Esophagus squamous epithelium (tissue), 5 donors: ENCODE results near the gene ELAVL2. TPM values are rescaled to one million over a fixed set of nuclear protein-coding genes. Genes with fewer than 3 reads are reported as not detected.
A peak's percentile ranks its signal among the peaks of the same experiment; 100 is the strongest.

Experiments used
- DNase-seq: peaks from one replicate; lab custom pipeline; 2025; lab: John Stamatoyannopoulos, UW
- H3K27ac ChIP-seq, 4 donors: fragments of 200-600 bp; sonication (generic); one replicate each; pipeline ENCODE4 v1.5.1; 2016 to 2019; ENCODE audit warnings: mild to moderate bottlenecking in 1 of 4
- H3K27me3 ChIP-seq, 4 donors: fragments of 200-600 bp; sonication (generic); 1 replicate in 3 of 4; 2 replicates in 1 of 4; pipeline versions ENCODE4 v1.5.1 to v1.6.0; 2017 to 2021; ENCODE audit warnings: antibody characterized with exemption in 1 of 4
- H3K36me3 ChIP-seq, 3 donors: fragments of 200-600 bp; sonication (generic); one replicate each; pipeline ENCODE4 v1.5.1; 2016 to 2019
- H3K4me1 ChIP-seq, 3 donors: fragments of 200-600 bp; sonication (generic); one replicate each; pipeline ENCODE4 v1.5.1; 2017 to 2019
- H3K4me3 ChIP-seq, 4 donors: fragments of 200-600 bp; sonication (generic); 1 replicate in 3 of 4; 2 replicates in 1 of 4; pipeline ENCODE4 v1.5.1; 2016 to 2019; ENCODE audit warnings: mild to moderate bottlenecking in 2 of 4, moderate library complexity in 1 of 4
- H3K9me3 ChIP-seq, 3 donors: fragments of 200-600 bp; sonication (generic); one replicate each; pipeline ENCODE4 v1.5.1; 2016 to 2019
- CTCF ChIP-seq, 6 experiments: fragments of 450-650 bp in 4 of 6; fragments of 200-600 bp in 2 of 6; sonication (generic) in 2 of 6; IDR thresholded peaks; one replicate each; pipeline ENCODE4 v1.5.1; 2016 to 2019; ENCODE audit warnings: antibody characterized with exemption in 6 of 6, mild to moderate bottlenecking in 4 of 6, moderate library complexity in 4 of 6
- POLR2A ChIP-seq, 4 donors: fragments of 450-650 bp; IDR thresholded peaks; one replicate each; pipeline ENCODE4 v1.6.1; 2017; ENCODE audit warnings: antibody characterized with exemption in 4 of 4, mild to moderate bottlenecking in 4 of 4, moderate library complexity in 3 of 4
- WGBS, 2 donors: methylation state at CpG; one replicate each; pipeline ENCODE4 v1.1.5; 2018; 5-methylcytosine and 5-hydroxymethylcytosine counted together
- intact Hi-C: fragments of 100-400 bp; cut with DNase I; formaldehyde crosslinking; loops from one replicate; pipeline ENCODE4 v1.15.0; 2022
- total RNA-seq, 4 donors: library from RNA; depleted of rRNA; stranded (reverse); fragments of >200 nt; gene quantifications; one replicate each; pipeline ENCODE4 v1.1.0, GENCODE V29; 2016
- donor health status: DM: yes; HTN: yes; CAD: no.

Gene ELAVL2
- total RNA-seq, 4 donors from 2014 or later = 0.29 to 0.97 (median 0.95) TPM; not detected in 1

- WGBS, 2 donors = 13 to 19% methylated on average over 23 to 35 of the region's 36 CpGs
- Histone ChIP-seq H3K27me3 (peaks cover 7 to 100% (median 28%) of the 10 kb centered on the region in 4 donors), H3K4me1 (peaks cover 16 to 56% (median 17%) of the 10 kb centered on the region in 3 donors), H3K27ac (no peak overlapping the region), H3K9me3 (no peaks in the 10 kb centered on the region), H3K4me3 (peak overlapping the region in 2 of 4 donors; percentile 40 to 61), H3K36me3 (no peaks in the 10 kb centered on the region)
- intact Hi-C loops = no loop called here
- TF ChIP-seq CTCF (IDR thresholded peaks at IDR 0.05) = no peak
- TF ChIP-seq POLR2A (IDR thresholded peaks at IDR 0.05) = no peak
- no peak for DNase-seq
Measured at GRCh38 chr9:23823986-23824829, 1.8 kb downstream of the ELAVL2 start.

GRCh38 chr9:23823269-23823668 is 2.8 kb downstream of the ELAVL2 start:
- Histone ChIP-seq H3K27ac (no peak overlapping the region), H3K4me3 (no peak overlapping the region), H3K4me1 (peaks cover 16 to 56% (median 17%) of the 10 kb centered on the region in 3 donors), H3K9me3 (no peaks in the 10 kb centered on the region), H3K27me3 (peaks cover 7 to 100% (median 28%) of the 10 kb centered on the region in 4 donors), H3K36me3 (no peaks in the 10 kb centered on the region)
- 48 to 52% methylated on average over 11 of the region's 11 CpGs for WGBS, 2 donors
- TF ChIP-seq POLR2A (IDR thresholded peaks at IDR 0.05) = no peak
- TF ChIP-seq CTCF (IDR thresholded peaks at IDR 0.05) = no peak
- DNase-seq = no peak
- intact Hi-C loops = no loop called here

- H3K9me3 ChIP-seq = no peaks in the 10 kb centered on the region
- 12 to 23% methylated on average over 28 to 44 of the region's 46 CpGs for WGBS, 2 donors
- peaks cover 7 to 99% (median 28%) of the 10 kb centered on the region in 4 donors for H3K27me3 ChIP-seq
- peak overlapping the region in 3 of 4 donors; percentile 39 to 67 (median 53) for H3K4me3 ChIP-seq
- intact Hi-C loops = no loop called here
- H3K27ac ChIP-seq = no peak overlapping the region
- H3K36me3 ChIP-seq = no peaks in the 10 kb centered on the region
- peaks cover 16 to 56% (median 17%) of the 10 kb centered on the region in 3 donors for H3K4me1 ChIP-seq
- TF ChIP-seq CTCF (IDR thresholded peaks at IDR 0.05) (no peak), POLR2A (IDR thresholded peaks at IDR 0.05) (no peak)
- no peak for DNase-seq
Measured at GRCh38 chr9:23822261-23823169, 3.5 kb downstream of the ELAVL2 start.

- intact Hi-C loops = no loop called here
- no peaks in the 10 kb centered on the region for H3K9me3 ChIP-seq
- peaks cover 16 to 52% (median 17%) of the 10 kb centered on the region in 3 donors for H3K4me1 ChIP-seq
- no peak overlapping the region for H3K27ac ChIP-seq
- WGBS, 2 donors = 0 to 3% methylated on average over 4 to 13 of the region's 97 CpGs
- H3K36me3 ChIP-seq = no peaks in the 10 kb centered on the region
- no peak for DNase-seq
- peaks cover 7 to 98% (median 28%) of the 10 kb centered on the region in 4 donors for H3K27me3 ChIP-seq
- H3K4me3 ChIP-seq = peak overlapping the region; percentile 33 to 67 (median 46)
- TF ChIP-seq CTCF (IDR thresholded peaks at IDR 0.05) = no peak
- no peak for TF ChIP-seq POLR2A (IDR thresholded peaks at IDR 0.05)
Measured at GRCh38 chr9:23821375-23822181, 4.5 kb downstream of the ELAVL2 start.
